Transverse colon (tissue), 4 donors: ENCODE measurements around the gene SPTLC3. TPM values are rescaled to one million over a fixed set of nuclear protein-coding genes. Genes with fewer than 3 reads are reported as not detected.

ENCODE experiments used
- DNase-seq: peaks from one replicate; pipeline ENCODE4 v3.0.0-alpha.2; 2019
- H3K27ac ChIP-seq, 4 donors: fragments of 200-600 bp; sonication (generic); 2 replicates each; pipeline ENCODE4 v1.5.1; 2016 to 2018; ENCODE audit warnings: inconsistent platforms in 4 of 4
- H3K27me3 ChIP-seq: fragments of 200-600 bp; sonication (generic); 2 replicates; pipeline ENCODE4 v1.5.1; 2017; ENCODE audit warnings: inconsistent platforms
- H3K36me3 ChIP-seq, 4 donors: fragments of 200-600 bp; sonication (generic); 2 replicates each; pipeline ENCODE4 v1.5.1; 2017 to 2019; ENCODE audit warnings: inconsistent platforms in 4 of 4
- H3K4me1 ChIP-seq, 4 donors: fragments of 200-600 bp; sonication (generic); 2 replicates each; pipeline ENCODE4 v1.5.1; 2017 to 2020; ENCODE audit warnings: inconsistent platforms in 4 of 4
- H3K4me3 ChIP-seq, 4 donors: fragments of 200-600 bp; sonication (generic); 1 replicate in 1 of 4; 2 replicates in 3 of 4; pipeline versions ENCODE4 v1.5.1 to v1.6.1; 2017 to 2019; ENCODE audit warnings: inconsistent platforms in 4 of 4
- H3K9me3 ChIP-seq, 2 donors: fragments of 200-600 bp; sonication (generic); 2 replicates each; pipeline ENCODE4 v1.5.1; 2017 to 2019; ENCODE audit warnings: inconsistent platforms in 2 of 2
- CTCF ChIP-seq, 5 experiments: fragments of 200-600 bp in 3 of 5; fragments of 450-650 bp in 2 of 5; sonication (generic) in 3 of 5; IDR thresholded peaks; 1 replicate in 2 of 5; 2 replicates in 3 of 5; pipeline ENCODE4 v1.5.1; 2016 to 2017; ENCODE audit warnings: antibody characterized with exemption in 5 of 5, inconsistent platforms in 3 of 5, mild to moderate bottlenecking in 2 of 5, moderate library complexity in 1 of 5
- EP300 ChIP-seq: sonication (generic); formaldehyde crosslinking; IDR thresholded peaks from one replicate; pipeline ENCODE4 v1.6.1; 2017; ENCODE audit warnings: antibody characterized with exemption, low read depth
- POLR2A ChIP-seq: fragments of 450-650 bp; IDR thresholded peaks from one replicate; pipeline ENCODE4 v1.6.1; 2016; ENCODE audit warnings: antibody characterized with exemption, mild to moderate bottlenecking, moderate library complexity
- POLR2AphosphoS5 ChIP-seq, 3 donors: sonication (generic); formaldehyde crosslinking; IDR thresholded peaks; one replicate each; pipeline ENCODE4 v1.6.1; 2016; ENCODE audit warnings: antibody characterized with exemption in 3 of 3
- WGBS, 2 donors: methylation state at CpG; one replicate each; pipeline ENCODE4 v1.1.5; 2018; ENCODE audit warnings: low coverage in 1 of 2; 5-methylcytosine and 5-hydroxymethylcytosine counted together
- in situ Hi-C, 4 donors: fragments of 200-750 bp; cut with MboI; loops; one replicate each; pipeline versions ENCODE4 v1.15.0 to v1.15.1; 2017; ENCODE audit warnings: low sequenced_read_pairs in 3 of 4, low pct_ligation_motif_present in 1 of 4, low pct_unique_long_range_greater_than_20kb in 1 of 4
- intact Hi-C: fragments of 100-400 bp; cut with DNase I; formaldehyde crosslinking; loops from one replicate; pipeline ENCODE4 v1.15.1; 2023; ENCODE audit warnings: low total_unique reads
- total RNA-seq, 4 donors: library from RNA; depleted of rRNA; stranded (reverse); fragments of >200 nt; gene quantifications; one replicate each; pipeline ENCODE4 v1.1.0, GENCODE V29; 2016

Gene SPTLC3
- total RNA-seq, 4 donors from 2014 or later, result 2.6 to 11.6 (median 8.8) TPM

DNA sequence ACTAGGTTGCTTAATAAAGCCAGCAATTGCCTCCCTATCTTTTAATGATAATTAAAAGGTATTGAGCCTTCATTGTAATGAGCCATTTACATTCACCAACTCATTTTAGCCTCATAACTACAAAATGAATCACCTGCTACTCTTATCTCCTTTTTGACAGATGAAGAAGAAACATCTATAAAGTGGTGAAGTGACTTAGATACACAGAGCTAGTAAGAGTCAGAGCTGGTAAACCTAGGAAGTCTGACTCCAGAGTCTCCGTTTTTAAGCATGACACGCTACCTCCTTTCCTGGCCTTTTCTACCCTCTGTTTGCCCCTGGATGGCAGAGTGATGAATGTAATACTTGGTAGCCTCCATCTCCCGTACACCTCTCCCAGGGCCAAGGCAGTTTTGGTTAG is 93.5 kb downstream of the SPTLC3 start:
- intact Hi-C loops (no loop called here), in situ Hi-C loops (loop anchor here (10.0 to 25.0 kb wide), 5 partner anchors 127 to 660 kb away; no protein-coding TSS in a partner anchor)
- no peak for DNase-seq

DNA sequence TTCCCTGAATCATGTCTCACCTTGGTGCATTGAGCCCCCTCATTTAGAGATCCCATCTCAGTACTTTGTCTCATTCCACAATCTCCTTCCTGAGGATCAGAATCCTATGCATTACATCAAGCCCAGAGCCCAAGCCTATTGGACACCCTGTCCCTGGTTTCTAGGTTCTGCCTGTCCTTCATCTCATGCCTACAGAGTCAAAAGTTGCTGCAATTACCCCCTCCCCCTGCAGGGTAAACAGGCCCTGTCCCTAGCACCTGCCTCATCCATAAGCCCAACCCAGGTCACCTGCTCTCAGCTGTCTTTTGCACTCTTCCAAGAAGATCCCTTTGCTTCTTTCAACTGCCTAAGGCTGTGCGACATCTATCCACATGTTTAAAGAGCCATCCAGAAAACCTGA is 93.9 kb downstream of the SPTLC3 start:
- WGBS, 2 donors, result 78% methylated on average over 1 of the region's 1 CpG; no CpG with 5 or more reads in 1 of the 2 donors
- TF ChIP-seq POLR2A, result no peak
- peak in 1 of 5 experiments; percentile 19 for TF ChIP-seq CTCF (IDR thresholded peaks at IDR 0.05)
- DNase-seq, result peak; percentile 21
- no peaks in the 10 kb centered on the region for H3K9me3 ChIP-seq
- no peak overlapping the region for H3K27ac ChIP-seq
- no peaks in the 10 kb centered on the region for H3K36me3 ChIP-seq
- intact Hi-C loops, result no loop called here
- H3K27me3 ChIP-seq, result no peaks in the 10 kb centered on the region
- H3K4me1 ChIP-seq, result peaks cover 0 to 6% (median 0%) of the 10 kb centered on the region in 4 donors
- in situ Hi-C loops, result loop anchor here (10.0 to 25.0 kb wide), 5 partner anchors 128 to 660 kb away; no protein-coding TSS in a partner anchor
- H3K4me3 ChIP-seq, result no peak overlapping the region

More for the DNA sequence above, 93.5 kb downstream of the SPTLC3 start:
- Histone ChIP-seq H3K36me3 (no peaks in the 10 kb centered on the region), H3K27me3 (no peaks in the 10 kb centered on the region), H3K4me1 (peaks cover 0 to 6% (median 0%) of the 10 kb centered on the region in 4 donors), H3K9me3 (no peaks in the 10 kb centered on the region), H3K4me3 (no peak overlapping the region), H3K27ac (no peak overlapping the region)
- TF ChIP-seq POLR2AphosphoS5 (IDR thresholded peaks at IDR 0.05) (no peak), EP300 (no peak), CTCF (IDR thresholded peaks at IDR 0.05) (no peak), POLR2A (no peak)
- WGBS, 2 donors, result 77 to 94% methylated on average over 2 to 3 of the region's 3 CpGs

GRCh38 chr20:13105039-13105438 is 96.3 kb downstream of the SPTLC3 start:
- H3K4me3 ChIP-seq, result no peak overlapping the region
- WGBS, 2 donors, result 65 to 77% methylated on average over 4 to 9 of the region's 9 CpGs
- H3K27ac ChIP-seq, result no peak overlapping the region
- no peak for DNase-seq
- in situ Hi-C loops, result loop anchor here (10.0 to 25.0 kb wide), 5 partner anchors 130 to 657 kb away; no protein-coding TSS in a partner anchor
- H3K4me1 ChIP-seq, result peaks cover 0 to 6% (median 0%) of the 10 kb centered on the region in 4 donors
- no peaks in the 10 kb centered on the region for H3K36me3 ChIP-seq
- intact Hi-C loops, result no loop called here
- no peaks in the 10 kb centered on the region for H3K9me3 ChIP-seq
- H3K27me3 ChIP-seq, result no peaks in the 10 kb centered on the region
- TF ChIP-seq EP300, result no peak
- no peak for TF ChIP-seq POLR2A

DNA sequence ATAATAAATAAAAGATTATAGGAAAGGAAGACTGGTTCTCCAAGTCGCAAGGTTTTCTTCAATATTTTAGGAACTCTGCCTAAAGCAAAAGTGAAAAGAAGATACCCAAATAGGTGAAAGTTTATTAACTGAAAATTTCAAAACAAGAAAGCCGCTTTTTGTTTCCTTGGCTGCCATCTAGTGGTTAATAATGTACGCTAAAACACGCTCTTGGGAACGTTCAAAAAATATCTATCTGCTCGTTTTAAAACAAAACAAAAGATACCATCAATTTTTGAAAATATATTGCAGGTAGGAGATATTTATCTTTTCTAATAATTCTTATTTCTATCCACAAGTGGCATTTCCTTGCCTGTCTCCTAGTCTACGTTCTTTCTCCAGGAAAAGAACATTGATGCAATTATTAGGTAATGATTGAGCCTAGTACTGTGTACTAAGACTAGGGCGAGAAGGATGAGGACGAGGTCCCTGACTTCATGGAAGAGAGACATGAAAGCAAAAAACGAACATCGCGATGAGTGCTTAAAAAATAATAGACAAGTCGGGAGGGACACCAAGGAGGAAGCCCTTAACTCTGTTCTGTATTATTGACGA is 97.2 kb downstream of the SPTLC3 start:
- in situ Hi-C loops, result loop anchor here (10.0 to 25.0 kb wide), 5 partner anchors 131 to 656 kb away; no protein-coding TSS in a partner anchor
- H3K4me3 ChIP-seq, result no peak overlapping the region
- TF ChIP-seq EP300 (no peak), CTCF (IDR thresholded peaks at IDR 0.05) (peak; percentile 63 to 74 (median 66))
- H3K9me3 ChIP-seq, result no peaks in the 10 kb centered on the region
- H3K27ac ChIP-seq, result no peak overlapping the region
- DNase-seq, result no peak
- no peaks in the 10 kb centered on the region for H3K27me3 ChIP-seq
- no peaks in the 10 kb centered on the region for H3K36me3 ChIP-seq
- H3K4me1 ChIP-seq, result peaks cover 0 to 6% (median 0%) of the 10 kb centered on the region in 4 donors
- 34 to 39% methylated on average over 14 of the region's 14 CpGs for WGBS, 2 donors
- intact Hi-C loops, result no loop called here
